ENCODE results near the gene CRTC3.
"Not testable (repeated sequence)": the region's sequence is repeated elsewhere in the genome, so short reads cannot be mapped to it uniquely, and the experiment has no call there.

DNA sequence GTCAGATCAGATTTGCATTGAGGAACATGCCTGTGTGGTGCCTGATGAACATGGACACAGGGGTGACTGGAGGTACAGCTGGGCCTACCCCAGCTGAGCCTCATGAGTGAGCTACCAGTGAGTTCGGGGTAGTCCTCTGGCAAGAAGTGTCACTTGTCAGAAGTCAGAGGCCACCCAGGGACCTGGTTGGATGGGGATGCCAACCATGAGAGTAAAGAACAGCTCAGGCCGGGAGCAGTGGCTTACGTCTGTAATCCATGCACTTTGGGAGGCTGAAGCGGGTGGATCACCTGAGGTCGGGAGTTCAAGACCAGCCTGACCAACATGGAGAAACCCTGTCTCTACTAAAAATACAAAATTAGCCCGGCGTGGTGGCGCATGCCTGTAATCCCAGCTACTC is 140.9 kb downstream of the CRTC3 start:
- TF ChIP-seq POLR2A (IDR thresholded peaks at IDR 0.05; ENCODE audit: extremely low read depth, insufficient read length), result not testable (repeated sequence)
- TF ChIP-seq, protein P1, sequence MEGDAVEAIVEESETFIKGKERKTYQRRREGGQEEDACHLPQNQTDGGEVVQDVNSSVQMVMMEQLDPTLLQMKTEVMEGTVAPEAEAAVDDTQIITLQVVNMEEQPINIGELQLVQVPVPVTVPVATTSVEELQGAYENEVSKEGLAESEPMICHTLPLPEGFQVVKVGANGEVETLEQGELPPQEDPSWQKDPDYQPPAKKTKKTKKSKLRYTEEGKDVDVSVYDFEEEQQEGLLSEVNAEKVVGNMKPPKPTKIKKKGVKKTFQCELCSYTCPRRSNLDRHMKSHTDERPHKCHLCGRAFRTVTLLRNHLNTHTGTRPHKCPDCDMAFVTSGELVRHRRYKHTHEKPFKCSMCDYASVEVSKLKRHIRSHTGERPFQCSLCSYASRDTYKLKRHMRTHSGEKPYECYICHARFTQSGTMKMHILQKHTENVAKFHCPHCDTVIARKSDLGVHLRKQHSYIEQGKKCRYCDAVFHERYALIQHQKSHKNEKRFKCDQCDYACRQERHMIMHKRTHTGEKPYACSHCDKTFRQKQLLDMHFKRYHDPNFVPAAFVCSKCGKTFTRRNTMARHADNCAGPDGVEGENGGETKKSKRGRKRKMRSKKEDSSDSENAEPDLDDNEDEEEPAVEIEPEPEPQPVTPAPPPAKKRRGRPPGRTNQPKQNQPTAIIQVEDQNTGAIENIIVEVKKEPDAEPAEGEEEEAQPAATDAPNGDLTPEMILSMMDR (IDR thresholded peaks at IDR 0.05; ENCODE audit: low read depth, low read length), result not testable (repeated sequence)

Measured in NB4 (cell line).